Caco-2 (cell line): Measurements from ENCODE around the gene CCDC85C. TPM values are rescaled to one million over a fixed set of nuclear protein-coding genes. Genes with fewer than 3 reads are reported as not detected.

Source experiments
- BruUV-seq: library from RNA; stranded (reverse); fragments of 400-500 nt; replicated peaks from 2 replicates; lab custom pipeline; 2021; lab: Mats Ljungman, UMichigan
- CTCF ChIA-PET: fragments of 300-600 bp; sonication (Branson Sonifier 250); formaldehyde crosslinking; loops from one replicate; lab custom pipeline; 2022; ENCODE audit warnings: antibody characterized with exemption; lab: Charles Lee
- POLR2A ChIA-PET: fragments of 300-600 bp; sonication (Branson Sonifier 250); formaldehyde crosslinking; loops from one replicate; lab custom pipeline; 2022; ENCODE audit warnings: antibody characterized with exemption; lab: Charles Lee
- DNase-seq, 2 experiments: peaks; one replicate each; pipeline versions ENCODE4 v3.0.0 to v3.0.0-alpha.2; 2020 to 2022
- H3K27me3 ChIP-seq: replicated peaks from 2 replicates; pipeline ENCODE4 v1.6.0; 2011; ENCODE audit warnings: low read length; ENCODE audit not compliant: control insufficient read depth, insufficient read depth
- H3K36me3 ChIP-seq: 2 replicates; pipeline ENCODE4 v1.5.1; 2011; ENCODE audit warnings: low read length; ENCODE audit not compliant: control insufficient read depth, insufficient read depth
- H3K4me1 ChIP-seq: fragments of 250-450 bp; sonication (Bioruptor Pico); 2 replicates; pipeline ENCODE4 v1.5.1; 2020; ENCODE audit warnings: mild to moderate bottlenecking
- H3K4me3 ChIP-seq: 2 replicates; pipeline ENCODE4 v1.5.1; 2011; ENCODE audit warnings: low read depth, mild to moderate bottlenecking, control low read depth, low read length
- H3K9me3 ChIP-seq: fragments of 250-450 bp; sonication (Bioruptor Pico); 2 replicates; pipeline ENCODE4 v1.5.1; 2020; ENCODE audit warnings: mild to moderate bottlenecking, moderate library complexity
- H3K27ac Mint-ChIP-seq: one replicate; pipeline ENCODE4 v1.8.0; 2022; ENCODE audit warnings: mixed read lengths; ENCODE audit not compliant: unreplicated experiment
- H3K27me3 Mint-ChIP-seq: one replicate; pipeline ENCODE4 v1.8.0; 2022; ENCODE audit warnings: mixed read lengths; ENCODE audit not compliant: insufficient read depth, unreplicated experiment
- H3K36me3 Mint-ChIP-seq: one replicate; pipeline ENCODE4 v1.8.0; 2022; ENCODE audit warnings: mild to moderate bottlenecking, mixed read lengths; ENCODE audit not compliant: insufficient read depth, unreplicated experiment
- H3K4me1 Mint-ChIP-seq: one replicate; pipeline ENCODE4 v1.8.0; 2022; ENCODE audit warnings: low read depth, mixed read lengths; ENCODE audit not compliant: unreplicated experiment
- H3K4me3 Mint-ChIP-seq: one replicate; pipeline ENCODE4 v1.8.0; 2022; ENCODE audit warnings: mild to moderate bottlenecking, moderate library complexity, mixed read lengths; ENCODE audit not compliant: unreplicated experiment
- H3K9me3 Mint-ChIP-seq: one replicate; pipeline ENCODE4 v1.8.0; 2022; ENCODE audit warnings: mixed read lengths; ENCODE audit not compliant: unreplicated experiment
- CTCF ChIP-seq, 2 experiments: fragments of 200-600 bp in 1 of 2; IDR thresholded peaks; 1 replicate in 1 of 2; 2 replicates in 1 of 2; pipeline versions ENCODE4 v1.5.1 to v1.8.0; 2011 to 2022; ENCODE audit warnings: antibody characterized with exemption in 1 of 2, control low read depth in 1 of 2, inconsistent platforms in 1 of 2, low read depth in 1 of 2, low read length in 1 of 2, mild to moderate bottlenecking in 1 of 2, moderate library complexity in 1 of 2; ENCODE audit not compliant: insufficient read depth in 1 of 2, severe bottlenecking in 1 of 2, unreplicated experiment in 1 of 2
- intact Hi-C: fragments of 100-400 bp; cut with micrococcal nuclease; formaldehyde crosslinking; loops from one replicate; pipeline ENCODE4 v1.10.0; 2022; ENCODE audit not compliant: unreplicated experiment
- total RNA-seq: library from RNA; stranded (reverse); gene quantifications from 2 replicates; pipeline ENCODE4 v1.2.3, GENCODE V29; 2022

Gene CCDC85C
- total RNA-seq, 1 experiment from 2014 or later, result 76.2 TPM

GRCh38 chr14:99468836-99469592 lies 135.0 kb downstream of the CCDC85C start:
- CTCF ChIA-PET, result no interaction called here
- Histone ChIP-seq H3K4me3 (no peak overlapping the region), H3K4me1 (no peaks in the 10 kb centered on the region), H3K9me3 (no peaks in the 10 kb centered on the region), H3K27me3 (no peaks in the 10 kb centered on the region), H3K36me3 (no peaks in the 10 kb centered on the region; the same call in 1 of the 2 replicates)
- Mint-ChIP-seq H3K4me1 (peaks cover 32% of the 10 kb centered on the region), H3K9me3 (no peaks in the 10 kb centered on the region), H3K27ac (no peak overlapping the region), H3K4me3 (no peak overlapping the region), H3K36me3 (peaks cover 8% of the 10 kb centered on the region), H3K27me3 (no peaks in the 10 kb centered on the region)
- POLR2A ChIA-PET, result no interaction called here
- intact Hi-C loops, result no loop called here
- no peak for DNase-seq
- no TSS peak for BruUV-seq
- TF ChIP-seq CTCF (IDR thresholded peaks at IDR 0.05; ENCODE audit: insufficient read depth in 1 of 2, low read depth in 1 of 2, low read length in 1 of 2, severe bottlenecking in 1 of 2, unreplicated experiment in 1 of 2), result no peak

- no TSS peak for BruUV-seq
- H3K4me3 Mint-ChIP-seq, result no peak overlapping the region
- H3K36me3 Mint-ChIP-seq, result peaks cover 15% of the 10 kb centered on the region
- no peaks in the 10 kb centered on the region for H3K27me3 Mint-ChIP-seq
- CTCF ChIA-PET, result no interaction called here
- no peaks in the 10 kb centered on the region; the same call in 1 of the 2 replicates for H3K36me3 ChIP-seq
- H3K4me3 ChIP-seq, result no peak overlapping the region
- H3K9me3 ChIP-seq, result no peaks in the 10 kb centered on the region
- intact Hi-C loops, result no loop called here
- H3K9me3 Mint-ChIP-seq, result no peaks in the 10 kb centered on the region
- peaks cover 2% of the 10 kb centered on the region; the same call in 1 of the 2 replicates for H3K4me1 ChIP-seq
- no peak for TF ChIP-seq CTCF (IDR thresholded peaks at IDR 0.05; ENCODE audit: insufficient read depth in 1 of 2, low read depth in 1 of 2, low read length in 1 of 2, severe bottlenecking in 1 of 2, unreplicated experiment in 1 of 2)
- POLR2A ChIA-PET, result interaction anchor here (0.9 kb wide), 1 partner anchor 13 kb away, joined by 3 read pairs; the partner anchor contains the start of genes CCNK and SETD3
- no peak overlapping the region for H3K27ac Mint-ChIP-seq
- no peaks in the 10 kb centered on the region for H3K27me3 ChIP-seq
- H3K4me1 Mint-ChIP-seq, result peaks cover 32% of the 10 kb centered on the region
- DNase-seq, result no peak
Measured at GRCh38 chr14:99468081-99468480, 135.9 kb downstream of the CCDC85C start.

- intact Hi-C loops, result no loop called here
- Histone ChIP-seq H3K4me1 (peaks cover 7% of the 10 kb centered on the region), H3K36me3 (no peaks in the 10 kb centered on the region; the same call in 1 of the 2 replicates), H3K27me3 (no peaks in the 10 kb centered on the region), H3K4me3 (no peak overlapping the region), H3K9me3 (no peaks in the 10 kb centered on the region)
- no peaks in the 10 kb centered on the region for H3K27me3 Mint-ChIP-seq
- no peak for TF ChIP-seq CTCF (IDR thresholded peaks at IDR 0.05; ENCODE audit: insufficient read depth in 1 of 2, low read depth in 1 of 2, low read length in 1 of 2, severe bottlenecking in 1 of 2, unreplicated experiment in 1 of 2)
- peaks cover 35% of the 10 kb centered on the region for H3K4me1 Mint-ChIP-seq
- peaks cover 20% of the 10 kb centered on the region for H3K36me3 Mint-ChIP-seq
- POLR2A ChIA-PET, result interaction anchor here (0.9 kb wide), 1 partner anchor 13 kb away, joined by 3 read pairs; the partner anchor contains the start of genes CCNK and SETD3
- CTCF ChIA-PET, result no interaction called here
- H3K4me3 Mint-ChIP-seq, result no peak overlapping the region
- H3K9me3 Mint-ChIP-seq, result no peaks in the 10 kb centered on the region
- no peak for DNase-seq
- BruUV-seq, result no TSS peak
- H3K27ac Mint-ChIP-seq, result no peak overlapping the region
Measured at GRCh38 chr14:99467336-99468078, 136.5 kb downstream of the CCDC85C start.
